Hematopoietic multipotent progenitor cell treated with erythropoietin and hydrocortisone succinate and interleukin-3 and kit ligand, for 15 days (in vitro differentiated cells): ENCODE data around the gene POC1A.

Source experiments
- DNase-seq: peaks from one replicate; pipeline ENCODE4 v3.0.0-alpha.2; 2015; ENCODE audit warnings: low spot score

Gene POC1A

GRCh38 chr3:52099001-52099401, 55.2 kb downstream of the POC1A start:
- no peak for DNase-seq

DNA sequence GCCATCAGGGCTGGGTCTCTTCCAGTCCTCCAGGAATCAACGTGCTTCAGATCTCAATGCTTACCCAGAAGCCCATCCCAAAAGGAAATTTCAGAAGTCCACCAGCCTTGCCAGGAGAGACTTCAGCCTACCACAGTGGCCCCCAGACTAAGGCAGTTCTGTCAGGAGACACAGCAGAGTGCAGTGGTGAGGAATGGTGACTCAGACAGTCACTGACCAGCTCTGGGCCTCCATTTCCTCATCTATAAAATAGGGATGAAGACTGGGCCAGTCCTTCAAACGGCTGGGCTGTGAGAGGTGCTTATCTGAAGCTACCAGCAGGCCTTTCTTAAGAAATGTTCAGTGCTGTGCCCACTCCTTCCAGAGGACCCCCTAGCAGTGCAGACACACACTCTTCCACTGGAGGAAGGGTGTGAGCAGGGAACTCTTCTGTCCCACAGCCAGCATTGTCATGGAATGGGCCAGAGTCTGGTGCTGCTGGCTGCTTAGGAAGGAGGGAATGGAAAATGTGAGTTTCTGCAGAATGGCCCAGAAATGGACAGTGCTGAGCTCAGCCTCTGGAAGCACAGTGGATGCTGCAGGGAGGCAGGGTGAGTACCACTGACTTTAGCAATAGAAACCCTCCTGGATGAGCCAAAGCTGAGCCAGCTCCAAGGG, 56.2 kb downstream of the POC1A start:
- DNase-seq: no peak

GRCh38 chr3:52095990-52096775, 58.0 kb downstream of the POC1A start:
- no peak for DNase-seq

DNA sequence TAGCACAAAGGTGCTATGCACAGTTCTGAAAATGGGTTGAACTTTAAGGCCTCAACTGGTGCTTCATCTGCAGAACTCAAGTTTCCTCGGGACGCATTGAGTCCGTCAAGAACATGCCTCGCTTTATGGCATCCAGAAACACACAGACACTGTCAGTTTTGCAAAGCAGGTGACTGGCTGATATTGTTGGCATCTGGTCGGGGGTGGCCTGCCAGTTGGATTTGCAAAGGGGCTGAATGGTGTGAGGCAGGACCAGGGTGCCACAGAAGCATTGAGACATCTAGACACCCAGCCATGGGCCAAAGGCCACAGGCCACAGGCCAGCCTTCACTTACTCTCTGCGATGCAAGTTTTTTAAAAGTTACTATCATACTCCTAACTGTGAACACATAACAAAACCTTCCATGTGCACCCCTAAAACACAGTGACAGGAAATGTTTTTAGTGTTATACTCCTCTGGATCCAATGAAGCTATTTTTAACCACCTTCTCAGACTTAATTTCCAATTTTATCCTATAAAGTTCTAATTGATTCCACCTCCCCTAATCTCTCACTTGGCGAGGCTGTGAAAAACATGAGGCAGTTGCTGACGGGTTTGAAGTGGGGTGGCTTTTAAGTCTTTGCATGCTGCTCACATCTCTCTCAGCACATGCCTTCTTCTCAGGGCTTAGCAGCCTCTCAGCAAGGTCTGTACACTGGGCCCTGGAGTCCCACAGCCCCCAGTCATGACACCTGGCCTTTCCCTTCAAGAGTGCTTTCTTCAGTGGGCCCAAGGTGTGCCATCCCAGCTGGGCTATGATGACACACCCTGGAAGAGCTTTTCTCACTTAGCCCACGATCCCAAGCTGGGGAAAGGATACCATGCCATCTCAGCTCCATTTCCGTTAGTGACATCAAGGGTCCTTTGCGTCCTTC, 59.4 kb downstream of the POC1A start:
- DNase-seq: no peak

DNA sequence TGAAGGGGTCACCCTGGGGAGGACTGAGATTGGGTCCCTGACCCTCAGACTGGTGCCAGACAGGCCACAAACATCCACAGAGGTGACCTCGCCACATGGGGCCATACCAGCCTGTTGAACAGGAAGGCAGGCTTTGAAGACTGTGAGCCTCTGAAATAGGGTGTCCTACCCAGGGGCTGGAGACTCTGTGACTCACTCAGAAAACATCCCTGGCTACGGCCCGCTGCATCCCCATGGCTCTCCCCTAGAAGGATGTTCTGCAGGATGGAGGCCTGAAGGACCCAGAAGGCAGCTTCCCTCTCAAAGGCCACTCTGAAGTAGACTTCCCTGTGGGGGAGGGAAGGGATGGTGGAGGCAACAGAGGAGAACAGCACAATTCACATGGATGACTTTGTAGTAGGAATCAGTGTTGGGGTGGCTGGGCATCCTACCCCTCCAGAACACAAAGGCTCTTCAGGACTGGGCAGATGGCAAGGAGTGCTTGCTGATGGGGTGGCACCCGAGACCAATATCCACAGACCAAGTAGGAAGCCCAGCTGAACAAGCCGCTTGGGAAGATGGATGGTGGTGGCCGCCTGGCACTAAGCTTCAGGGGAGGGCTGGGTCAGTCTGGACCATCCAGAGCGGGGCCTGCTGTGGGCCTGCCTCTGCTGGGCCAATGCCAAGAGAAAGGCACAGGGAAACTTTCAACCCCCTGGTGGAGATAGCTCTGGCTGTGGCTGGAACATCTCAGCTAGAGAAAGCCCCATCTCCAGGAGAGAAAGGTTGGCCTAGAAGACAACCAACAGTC, 60.3 kb downstream of the POC1A start:
- no peak for DNase-seq

DNA sequence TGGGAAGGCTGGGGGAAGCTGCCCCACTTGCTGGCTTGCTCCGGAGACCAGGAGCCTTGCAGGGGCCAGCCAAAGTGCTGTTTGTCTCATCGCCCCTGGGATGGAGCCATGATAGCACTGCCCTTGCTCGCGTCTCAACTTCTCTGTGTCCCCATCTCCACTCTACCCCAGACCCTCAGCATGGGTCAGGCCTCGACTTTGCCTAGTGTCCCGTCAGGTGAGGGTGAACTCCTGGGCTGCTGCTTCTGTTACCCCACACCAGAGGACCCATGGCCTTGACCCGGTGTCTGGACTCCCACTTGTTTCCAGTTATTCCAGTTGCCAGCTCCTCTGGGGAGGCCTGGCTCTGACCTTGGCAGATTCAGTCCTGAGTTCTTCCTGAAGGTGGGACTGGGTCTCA, 61.3 kb downstream of the POC1A start:
- DNase-seq: no peak

DNA sequence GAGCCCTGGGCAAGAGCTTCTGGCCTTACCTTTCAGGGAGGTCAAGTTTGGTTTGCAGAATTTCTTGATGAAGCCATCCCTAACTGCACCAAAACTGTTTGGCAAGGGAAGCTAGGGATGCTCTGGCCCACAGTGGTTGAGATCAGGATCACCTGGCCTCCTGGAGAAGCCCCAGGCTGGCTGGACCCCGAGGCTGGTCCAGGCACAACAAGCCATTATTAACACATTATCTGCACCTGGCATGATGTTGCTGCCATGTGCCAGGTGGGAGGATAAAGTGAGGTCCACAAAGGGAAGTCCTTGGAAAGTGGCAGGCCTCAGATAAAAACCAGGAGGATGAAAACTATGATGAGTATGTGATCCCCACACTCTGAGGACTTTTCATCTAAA, 62.0 kb downstream of the POC1A start:
- DNase-seq: no peak

GRCh38 chr3:52091586-52092270, 62.5 kb downstream of the POC1A start:
- no peak for DNase-seq

DNA sequence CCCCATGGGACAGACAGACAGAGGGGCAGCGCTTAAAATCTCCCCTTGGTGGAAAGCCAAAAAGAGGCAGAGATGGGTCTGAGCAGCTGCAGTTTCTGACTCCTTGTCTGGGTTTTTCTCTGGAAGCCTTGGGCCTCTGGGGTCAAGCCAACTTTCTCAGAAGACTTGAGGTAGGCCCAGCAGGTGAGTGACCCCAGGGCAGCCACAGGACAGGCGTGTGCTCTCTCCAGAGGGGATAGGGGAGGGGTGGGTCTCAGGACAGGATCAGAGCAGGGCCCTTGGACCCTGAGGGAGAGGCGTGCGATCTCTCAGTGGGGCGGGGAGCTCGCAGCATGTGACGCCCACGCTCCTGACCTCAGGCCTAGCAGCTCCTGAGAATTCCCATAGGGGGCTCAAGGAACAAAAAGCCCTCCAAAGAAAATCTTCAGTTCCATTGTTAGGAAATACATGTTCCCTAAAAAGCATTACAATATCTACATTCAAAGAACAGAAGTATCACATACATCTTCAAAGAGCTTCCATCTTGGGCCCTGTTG, 63.2 kb downstream of the POC1A start:
- DNase-seq: no peak

- DNase-seq: no peak
Observed at GRCh38 chr3:52090131-52090932, 63.9 kb downstream of the POC1A start.

GRCh38 chr3:52089691-52090090, 64.5 kb downstream of the POC1A start:
- DNase-seq: no peak

GRCh38 chr3:52088445-52089367, 65.5 kb downstream of the POC1A start:
- DNase-seq: no peak

- no peak for DNase-seq
Observed at GRCh38 chr3:52087731-52088130, 66.5 kb downstream of the POC1A start.

GRCh38 chr3:52086976-52087663, 67.1 kb downstream of the POC1A start:
- no peak for DNase-seq

- no peak for DNase-seq
Observed at GRCh38 chr3:52086461-52086860, 67.8 kb downstream of the POC1A start.

GRCh38 chr3:52085681-52086282, 68.4 kb downstream of the POC1A start:
- DNase-seq: no peak

DNA sequence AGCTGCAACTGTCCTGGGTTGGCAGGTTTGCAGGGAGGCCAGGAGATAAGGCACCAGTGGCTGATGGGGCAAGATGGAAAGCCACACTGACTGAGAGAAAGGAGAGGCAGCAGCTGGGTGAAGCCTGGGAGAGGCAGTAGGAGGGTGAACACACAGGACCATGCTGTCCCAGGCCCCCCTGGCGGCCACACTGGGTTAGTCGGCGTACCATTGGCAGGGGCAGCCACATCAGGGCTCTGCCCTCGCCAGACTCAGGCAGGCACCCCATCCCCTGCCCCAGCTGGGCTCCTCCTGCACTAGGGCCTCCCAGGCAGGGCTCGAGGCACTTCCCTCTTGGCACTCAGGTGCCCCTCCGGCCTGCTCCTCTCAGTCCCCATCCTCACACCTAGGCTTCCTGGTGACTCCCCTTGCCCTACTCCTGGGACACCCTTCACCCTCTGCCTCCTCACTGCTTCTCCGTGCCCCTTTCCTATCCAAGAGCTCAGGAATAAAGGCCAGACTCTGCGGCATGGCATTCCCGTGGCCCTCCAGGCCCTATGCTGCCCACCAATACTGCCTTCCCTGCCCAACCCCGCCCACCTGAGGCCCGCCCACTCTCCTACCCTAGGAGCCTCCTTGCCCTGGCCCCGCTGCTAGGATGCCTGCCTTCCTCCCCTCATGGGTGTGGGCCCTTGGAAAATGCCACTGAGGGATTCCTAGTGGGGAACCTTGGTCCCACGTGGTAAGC, 69.1 kb downstream of the POC1A start:
- no peak for DNase-seq
